ENCODE results near the gene PTPN14.

The PTPN14 gene

DNA sequence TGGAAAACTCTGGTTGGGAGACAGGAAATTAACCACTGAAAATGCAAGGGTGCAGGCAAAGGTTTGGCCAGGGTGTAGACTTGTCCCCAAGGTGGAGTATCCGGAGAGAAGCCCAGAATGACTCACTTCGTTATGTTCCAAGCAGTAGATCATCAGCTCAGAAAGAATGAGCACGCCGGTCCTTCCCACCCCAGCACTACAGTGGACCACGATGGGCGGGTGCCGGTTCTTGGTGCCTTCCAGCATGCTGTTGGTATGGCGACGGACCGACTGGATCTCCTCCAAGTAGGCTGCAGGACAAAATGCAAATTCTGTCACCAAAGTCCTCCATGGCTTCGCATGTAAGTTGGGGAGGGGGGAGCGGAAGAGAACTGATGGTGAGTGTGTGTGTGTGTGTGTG lies 187.0 kb downstream of the PTPN14 start:
- no peak for DNase-seq (ENCODE audit: low read depth)

- DNase-seq (ENCODE audit: low read depth), result peak; percentile 26
Observed at GRCh38 chr1:214363386-214363785, 188.0 kb downstream of the PTPN14 start.

DNA sequence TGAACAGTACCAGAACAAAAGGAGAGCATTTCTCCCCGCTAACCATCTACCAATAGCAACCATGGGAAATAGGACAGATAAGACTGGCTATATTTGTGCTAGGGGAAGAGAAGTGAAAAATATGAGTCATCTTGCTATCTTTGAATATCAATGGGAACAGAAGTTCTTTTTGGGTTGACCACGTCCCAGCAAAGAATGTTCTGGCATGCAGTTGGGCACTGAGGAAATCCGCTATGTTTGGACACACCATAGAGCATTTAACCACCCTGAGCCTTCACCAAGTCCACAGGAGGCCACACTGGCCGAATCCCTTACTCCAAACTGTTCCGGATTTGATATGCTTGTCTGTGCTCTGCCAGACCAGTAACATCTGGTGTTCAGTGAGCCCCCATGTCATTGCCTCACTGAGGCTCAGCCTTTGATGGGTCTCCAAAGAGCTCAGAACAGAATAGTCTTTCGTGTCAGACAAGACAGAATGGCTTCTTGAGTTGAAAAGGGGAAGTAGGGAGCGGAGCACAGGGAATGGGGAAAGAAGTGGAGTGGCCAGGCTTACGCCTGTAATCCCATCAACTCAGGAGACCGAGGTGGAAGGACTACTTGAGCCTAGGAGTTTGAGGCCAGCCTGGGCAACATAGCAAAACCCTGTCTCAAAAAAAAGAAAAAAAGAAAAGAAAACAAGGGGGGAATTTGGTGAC lies 189.1 kb downstream of the PTPN14 start:
- peak; percentile 66 for DNase-seq (ENCODE audit: low read depth)

- DNase-seq (ENCODE audit: low read depth), result no peak
Observed at GRCh38 chr1:214361636-214362035, 189.8 kb downstream of the PTPN14 start.

DNA sequence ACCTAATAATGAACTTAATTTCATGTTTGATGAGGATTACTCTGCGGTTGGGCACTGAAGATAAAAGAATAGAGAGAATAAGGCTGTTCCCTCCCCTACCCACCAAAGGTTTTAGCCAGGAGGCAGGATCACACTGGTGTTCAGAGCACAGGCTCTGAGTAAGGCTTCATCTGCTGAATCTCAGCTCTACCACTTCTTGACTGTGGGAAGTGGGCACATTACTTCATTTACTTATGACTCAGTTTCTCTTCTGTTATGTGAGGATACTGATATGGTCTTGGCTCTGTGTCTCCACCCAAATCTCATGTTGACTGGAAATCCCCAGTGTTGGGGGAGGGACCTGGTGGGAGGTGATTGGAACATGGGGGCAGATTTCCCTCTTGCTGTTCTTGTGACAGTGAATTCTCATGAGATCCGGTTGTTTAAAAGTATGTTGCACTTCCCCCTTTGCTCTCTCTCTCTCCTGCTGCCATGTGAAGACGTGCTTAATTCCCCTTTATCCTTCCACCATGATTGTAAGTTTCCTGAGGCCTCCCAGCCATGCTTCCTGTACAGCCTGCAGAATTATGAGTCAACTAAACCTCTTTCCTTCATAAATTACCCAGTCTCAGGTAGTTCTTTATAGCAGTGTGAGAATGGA lies 190.8 kb downstream of the PTPN14 start:
- DNase-seq (ENCODE audit: low read depth), result no peak

- DNase-seq (ENCODE audit: low read depth), result no peak
Observed at GRCh38 chr1:214360116-214360515, 191.3 kb downstream of the PTPN14 start.

DNA sequence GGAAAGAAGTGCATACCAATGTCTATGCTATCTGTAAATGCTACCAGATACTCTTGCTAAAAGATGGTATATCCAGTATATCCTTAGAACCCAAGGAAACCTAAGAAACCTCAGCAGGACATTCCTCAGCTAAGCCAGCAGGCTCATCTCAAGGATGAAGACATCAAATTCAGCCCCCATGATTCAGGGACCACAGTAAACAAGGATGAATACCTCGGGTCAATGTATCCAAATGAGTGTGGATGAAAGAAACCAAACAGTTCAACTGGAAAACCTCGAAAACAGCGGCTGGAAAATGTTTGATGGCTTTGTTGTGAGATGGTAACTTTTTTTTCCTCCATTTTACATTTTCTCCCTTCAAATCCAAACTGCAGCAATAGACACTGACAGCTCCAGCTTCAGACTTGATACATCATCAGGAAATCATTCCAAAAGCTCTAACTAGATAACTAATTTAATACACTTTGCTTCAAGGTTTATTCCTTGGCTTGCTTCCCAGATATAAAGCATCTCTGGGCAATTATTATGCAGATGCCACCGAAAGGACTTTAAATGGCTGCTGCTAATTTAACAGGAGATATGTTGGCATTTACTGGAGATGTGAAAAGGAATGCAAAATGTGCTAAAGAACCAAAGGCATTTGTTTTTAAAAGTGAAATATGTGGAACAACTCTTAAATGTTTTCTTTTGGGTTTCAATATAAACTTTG lies 196.8 kb downstream of the PTPN14 start:
- peak; percentile 83 for DNase-seq (ENCODE audit: low read depth)

DNA sequence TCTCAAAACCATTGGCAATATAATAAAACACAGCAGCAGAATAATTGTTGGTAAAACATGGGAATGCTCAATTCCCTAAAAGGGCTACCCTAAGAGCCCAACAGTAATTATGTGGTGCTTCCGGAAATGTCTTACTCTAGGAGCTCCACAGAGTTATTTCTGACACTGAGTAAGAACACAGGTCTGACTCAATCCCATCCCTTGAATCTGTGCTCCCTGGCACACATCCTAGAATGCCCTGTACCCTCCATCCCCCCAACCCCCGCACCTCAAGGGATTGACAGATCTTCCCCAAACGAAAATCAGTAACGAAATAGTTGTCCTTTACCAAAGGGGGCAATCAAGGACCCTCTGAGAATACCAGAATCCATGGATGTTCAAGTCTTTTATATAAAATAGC lies 198.6 kb downstream of the PTPN14 start:
- no peak for DNase-seq (ENCODE audit: low read depth)

DNA sequence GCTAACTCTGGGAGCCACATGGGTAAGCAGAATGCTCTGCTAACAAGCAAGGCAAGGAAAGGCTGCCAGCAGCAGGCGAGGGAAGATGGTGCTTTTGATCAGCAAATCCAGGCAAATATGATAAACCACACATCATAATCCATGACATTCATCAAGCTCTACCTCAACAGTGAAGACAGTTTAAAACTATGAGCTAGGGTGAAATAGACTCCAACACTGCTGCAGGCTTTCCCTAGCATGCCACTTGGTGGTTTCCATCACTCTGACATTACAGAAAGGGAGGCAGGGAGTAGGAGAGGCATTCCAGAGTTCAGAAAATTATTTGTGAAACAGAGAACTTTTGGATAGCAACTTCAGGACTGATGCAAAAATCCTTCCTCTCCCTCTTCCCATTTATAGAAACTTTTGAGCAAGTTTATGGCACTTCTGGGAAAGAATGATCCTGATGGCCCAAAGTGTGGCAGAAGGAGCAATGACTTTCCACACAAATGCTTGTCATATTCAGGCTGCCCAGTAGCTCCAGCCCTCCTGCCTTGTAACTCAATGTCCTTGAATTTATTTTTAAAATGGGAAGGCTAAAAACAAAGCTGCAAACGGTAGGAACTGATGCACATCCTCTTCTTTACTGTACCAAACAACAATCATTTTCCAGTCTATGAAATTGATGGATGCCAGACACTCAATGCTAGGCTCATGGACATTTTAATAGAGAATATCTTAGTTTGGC lies 199.7 kb downstream of the PTPN14 start:
- no peak for DNase-seq (ENCODE audit: low read depth)

GRCh38 chr1:214349781-214350180 lies 201.6 kb downstream of the PTPN14 start:
- DNase-seq (ENCODE audit: low read depth), result peak; percentile 58

GRCh38 chr1:214349008-214349407 lies 202.4 kb downstream of the PTPN14 start:
- DNase-seq (ENCODE audit: low read depth), result no peak

DNA sequence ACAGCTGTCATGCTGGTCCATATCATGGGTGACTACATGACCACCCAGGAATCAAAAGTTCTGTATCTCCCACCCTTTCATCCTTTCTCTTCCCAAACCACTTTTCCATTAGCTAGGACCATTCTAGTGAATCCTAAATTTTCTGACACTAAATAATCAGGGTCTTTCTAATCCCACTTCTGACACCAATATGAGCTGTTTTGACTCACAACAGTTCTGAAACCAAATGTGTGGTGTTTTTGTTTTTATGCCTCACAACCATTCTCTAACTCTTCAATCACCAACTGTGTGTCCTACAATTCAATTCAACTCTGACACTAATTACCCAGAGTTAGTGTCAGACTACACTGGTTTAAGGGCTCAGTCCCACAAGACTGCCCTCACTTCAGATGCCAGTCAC lies 206.5 kb downstream of the PTPN14 start:
- no peak for DNase-seq (ENCODE audit: low read depth)

- no peak for DNase-seq (ENCODE audit: low read depth)
Observed at GRCh38 chr1:214342525-214342924, 208.9 kb downstream of the PTPN14 start.

DNA sequence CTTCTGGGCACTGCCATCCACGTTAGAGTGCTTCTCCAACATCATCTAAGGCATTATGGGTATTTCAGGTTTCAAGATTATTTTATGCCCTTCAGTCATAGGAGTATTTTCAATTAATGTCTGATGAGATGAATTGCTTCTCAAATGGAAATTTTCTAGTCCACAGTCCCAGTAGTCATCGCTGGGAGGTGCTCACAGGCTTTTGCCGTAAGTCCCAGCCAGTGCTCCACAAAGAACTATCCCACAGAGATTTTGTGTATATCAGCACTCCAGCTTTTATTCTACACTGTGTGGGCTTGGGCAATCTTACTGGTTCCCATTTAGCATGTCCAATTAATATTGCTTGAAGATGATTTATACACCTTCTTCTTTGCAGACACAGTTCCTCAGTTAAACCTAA lies 209.5 kb downstream of the PTPN14 start:
- no peak for DNase-seq (ENCODE audit: low read depth)

- DNase-seq (ENCODE audit: low read depth), result no peak
Observed at GRCh38 chr1:214341459-214341858, 209.9 kb downstream of the PTPN14 start.

DNA sequence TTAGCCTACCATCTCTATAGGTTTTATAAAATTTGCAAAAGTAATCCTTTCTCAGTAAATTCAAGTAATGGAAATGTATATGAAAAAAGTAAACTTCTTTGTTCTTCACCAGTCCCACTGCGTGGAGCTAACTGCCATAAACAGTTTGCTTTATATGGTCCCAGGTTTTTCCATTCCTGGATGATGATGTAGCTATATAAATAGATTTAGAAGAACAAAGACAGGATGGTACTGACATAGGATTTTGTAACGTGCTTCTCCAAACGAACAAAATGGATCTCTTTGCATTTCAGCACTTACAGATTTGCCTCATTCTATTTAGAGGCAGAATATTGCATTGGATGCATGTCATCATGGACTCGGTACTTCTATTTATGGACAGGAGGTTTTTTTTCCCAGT lies 213.2 kb downstream of the PTPN14 start:
- no peak for DNase-seq (ENCODE audit: low read depth)

DNA sequence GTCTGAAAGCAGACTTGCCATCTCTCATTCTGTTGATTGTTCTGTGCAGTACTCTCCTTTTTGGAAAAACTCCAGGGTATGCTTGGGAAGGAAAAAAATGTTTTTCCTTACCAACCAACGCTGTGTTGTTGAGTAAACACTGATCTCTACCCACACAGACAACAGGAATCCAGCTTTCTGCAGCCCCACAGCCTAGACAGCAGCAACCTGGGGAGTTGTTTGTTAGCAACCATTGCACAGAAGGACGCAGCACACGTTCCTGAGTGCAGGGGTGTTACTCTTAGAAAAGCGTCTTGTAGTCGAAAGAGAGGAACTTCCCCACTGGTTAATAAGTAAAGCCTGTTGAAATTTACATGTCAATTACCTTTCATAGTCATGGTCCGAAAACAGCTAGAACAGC lies 213.9 kb downstream of the PTPN14 start:
- DNase-seq (ENCODE audit: low read depth), result peak; percentile 62

GRCh38 chr1:214337015-214337414 lies 214.4 kb downstream of the PTPN14 start:
- DNase-seq (ENCODE audit: low read depth), result no peak

DNA sequence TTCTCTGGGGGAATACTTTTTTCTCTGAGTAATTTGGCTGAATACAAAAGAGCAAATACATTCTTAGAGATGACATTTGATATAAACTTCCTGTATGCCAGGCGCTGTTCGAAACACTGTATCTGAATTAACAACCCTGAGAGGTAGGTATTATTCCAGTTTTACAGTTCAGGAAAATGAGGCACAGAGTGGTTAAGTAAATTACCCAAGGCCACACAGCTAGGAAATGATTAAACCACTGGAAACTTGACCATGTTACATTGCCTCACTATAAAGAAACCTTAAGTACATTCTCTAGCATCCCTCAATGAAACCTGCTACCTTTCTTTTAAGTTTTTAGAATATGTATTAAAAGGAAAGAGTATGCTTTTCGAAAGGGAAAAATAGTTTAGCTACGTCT lies 215.8 kb downstream of the PTPN14 start:
- no peak for DNase-seq (ENCODE audit: low read depth)

DNA sequence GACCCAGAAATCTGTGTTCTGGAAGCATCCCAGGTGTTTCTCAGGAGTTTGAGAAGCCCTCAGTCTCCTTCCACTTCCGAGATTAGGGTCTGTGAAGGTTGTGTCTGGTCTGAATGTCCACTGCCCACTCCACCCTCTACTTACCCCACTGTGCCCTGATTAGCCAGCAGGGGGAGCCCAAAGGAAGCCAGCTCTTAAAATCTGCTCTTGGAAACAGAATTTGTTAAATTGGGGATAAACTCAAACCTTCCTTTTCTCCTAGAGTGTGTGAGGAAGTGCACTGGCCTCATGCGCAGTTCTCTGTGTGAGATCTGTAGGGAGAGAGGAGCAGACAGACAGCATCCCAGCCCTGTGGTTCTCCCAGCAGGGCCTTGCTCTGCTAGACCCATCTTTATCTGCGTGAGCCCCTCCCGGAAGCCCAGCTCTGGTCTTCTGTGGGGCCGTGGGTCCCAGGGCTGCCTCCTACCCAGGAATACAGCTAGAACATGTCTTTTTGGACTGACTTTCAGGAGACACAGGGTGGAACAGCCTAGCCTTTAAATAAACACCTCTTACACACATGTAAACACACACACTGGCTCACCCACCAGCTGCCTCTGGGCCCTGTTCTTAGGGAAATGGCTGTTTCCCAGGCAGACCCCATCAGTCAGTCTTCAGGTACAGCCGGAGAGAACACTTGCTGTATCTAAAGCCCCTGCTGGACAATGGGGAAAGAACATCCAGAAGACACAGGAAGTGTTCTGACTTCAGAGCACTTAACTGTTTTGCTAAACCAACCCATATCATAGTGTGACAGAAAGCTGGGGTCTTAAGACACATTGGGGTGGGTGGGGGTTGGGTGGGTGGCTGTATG lies 218.2 kb downstream of the PTPN14 start:
- DNase-seq (ENCODE audit: low read depth), result peak; percentile 59

DNA sequence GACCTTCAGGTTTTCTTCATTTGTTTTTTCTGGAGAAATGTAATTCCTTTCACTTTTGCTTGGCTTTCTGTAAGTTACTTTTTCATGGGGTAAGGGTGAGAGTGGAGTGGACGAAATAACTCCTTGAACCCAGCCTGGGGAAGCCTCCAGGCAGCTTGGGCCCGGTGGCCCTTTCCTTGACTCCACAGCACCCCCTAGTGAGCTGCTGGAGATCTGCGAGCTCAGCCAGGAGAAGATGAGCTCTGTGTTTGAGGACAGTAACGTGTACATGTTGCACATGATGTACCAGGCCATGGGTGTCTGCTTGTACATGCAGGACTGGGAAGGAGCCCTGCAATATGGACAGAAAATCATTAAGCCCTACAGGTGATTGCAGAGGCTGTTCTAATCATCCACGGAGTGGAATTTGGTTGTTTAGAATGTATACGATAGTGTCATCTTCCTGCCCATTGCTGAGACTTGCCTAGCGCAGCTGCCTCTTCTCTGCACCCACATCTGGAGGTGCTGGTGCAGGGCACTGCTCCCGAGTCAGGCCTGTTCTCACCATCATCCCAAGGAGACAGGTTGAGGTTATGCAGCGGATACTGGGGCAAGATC lies 219.5 kb downstream of the PTPN14 start:
- DNase-seq (ENCODE audit: low read depth), result peak; percentile 36

All from iris pigment epithelial cell (primary cell).